Measurements from ENCODE around the gene WFDC10B.
"Not testable (repeated sequence)": the region's sequence is repeated elsewhere in the genome, so short reads cannot be mapped to it uniquely, and the experiment has no call there.

WFDC10B gene

DNA sequence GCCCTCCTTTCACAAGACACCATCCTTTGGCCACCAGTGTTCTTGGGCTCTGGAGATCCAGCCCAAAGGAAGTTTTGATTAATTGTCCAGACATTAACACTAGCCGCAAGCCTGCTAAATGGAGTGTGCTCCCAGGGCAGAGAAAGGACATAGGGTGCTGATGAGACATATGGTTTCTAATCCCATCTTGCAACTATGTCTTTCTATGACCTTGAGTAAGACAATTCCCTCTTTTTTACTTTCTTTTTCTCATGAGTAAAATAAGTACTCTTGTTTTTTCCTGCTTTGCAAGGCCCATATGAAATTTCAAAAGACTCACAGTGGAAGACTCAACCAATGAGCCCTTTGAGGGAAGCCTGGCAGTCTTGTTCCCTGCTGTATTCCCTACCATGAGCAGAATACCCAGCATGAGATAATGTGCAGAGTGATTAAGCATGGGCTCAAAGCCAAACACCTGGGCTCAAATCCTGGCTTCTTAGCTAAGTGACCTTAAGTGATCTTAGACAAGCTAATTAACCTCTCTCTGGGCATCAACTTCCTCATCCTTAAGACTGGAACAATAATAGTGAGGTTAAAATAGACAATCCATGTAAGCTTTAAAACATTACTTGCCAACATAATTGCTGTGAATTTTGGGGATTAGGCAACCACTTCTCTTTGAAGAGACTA is at the start of gene WFDC10B:
TSS of gene WFDC10B (minus strand) at position 51 of the 669 bp plus-strand sequence. CDS start 19,027 bp downstream, outside the sequence.
- no peak for DNase-seq (ENCODE audit: low read depth in 2 of 2)

GRCh38 chr20:45752746-45753145 is 47.9 kb upstream of the WFDC10B start:
- peak in 1 of 2 donors; percentile 11 for DNase-seq (ENCODE audit: low read depth in 2 of 2)

DNA sequence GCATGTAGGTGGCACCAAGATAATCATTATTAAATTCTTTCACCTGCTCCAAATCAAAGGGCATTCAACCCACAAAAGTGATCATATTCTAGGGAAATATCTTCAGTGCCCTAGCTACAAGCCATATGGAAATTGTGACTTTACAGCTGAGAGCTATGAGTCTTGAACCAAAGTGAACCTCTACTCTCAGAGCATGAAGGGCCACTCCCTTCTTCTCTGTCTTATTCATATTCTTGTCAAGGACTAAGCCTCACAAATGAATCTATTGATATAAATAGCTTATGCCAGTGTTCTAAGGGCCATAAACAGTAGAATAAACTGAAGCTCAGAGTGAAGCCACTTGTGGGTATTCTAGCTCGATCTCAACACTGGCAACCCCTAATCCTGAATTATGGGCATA is 46.9 kb upstream of the WFDC10B start:
- DNase-seq (ENCODE audit: low read depth in 2 of 2): no peak

DNA sequence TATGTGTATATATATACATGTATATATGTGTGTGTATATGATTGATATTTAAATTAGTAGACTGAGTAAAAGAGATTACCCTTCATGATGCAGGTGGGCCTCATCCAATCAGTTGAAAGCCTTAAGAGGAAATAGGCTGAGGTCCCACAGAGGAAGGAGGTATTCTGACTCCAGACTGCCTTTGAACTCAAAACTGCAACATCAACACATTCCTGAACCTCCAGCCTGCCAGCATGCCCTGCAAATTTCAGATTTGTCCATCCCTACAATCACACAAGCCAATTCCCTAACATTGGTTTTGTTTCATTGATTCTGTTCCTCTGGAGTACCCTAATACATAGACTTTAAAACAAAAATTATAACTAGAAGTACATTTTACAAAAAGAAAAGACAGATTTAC is 40.2 kb upstream of the WFDC10B start:
- DNase-seq (ENCODE audit: low read depth in 2 of 2): no peak

DNA sequence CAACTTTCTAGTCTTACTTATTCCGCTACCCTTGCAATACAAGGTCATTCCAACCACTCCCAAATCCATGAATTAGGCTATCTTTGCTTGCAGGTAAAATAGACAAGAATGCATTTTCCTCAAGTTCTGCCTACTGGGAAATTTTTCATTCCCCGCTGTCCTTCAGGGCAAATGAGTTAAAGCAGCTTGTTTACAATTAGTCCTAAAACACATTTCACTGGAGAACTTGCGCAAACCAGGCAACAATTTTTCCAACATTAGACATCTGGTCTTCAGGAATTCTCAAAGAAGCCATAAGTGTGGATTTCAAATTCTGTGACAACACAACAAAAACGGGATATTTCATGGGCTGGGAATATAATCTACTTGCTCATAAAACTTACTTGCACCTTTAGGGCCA is 37.8 kb upstream of the WFDC10B start:
- no peak for DNase-seq (ENCODE audit: low read depth in 2 of 2)

GRCh38 chr20:45735988-45736387 is 31.2 kb upstream of the WFDC10B start:
- no peak for DNase-seq (ENCODE audit: low read depth in 2 of 2)

DNA sequence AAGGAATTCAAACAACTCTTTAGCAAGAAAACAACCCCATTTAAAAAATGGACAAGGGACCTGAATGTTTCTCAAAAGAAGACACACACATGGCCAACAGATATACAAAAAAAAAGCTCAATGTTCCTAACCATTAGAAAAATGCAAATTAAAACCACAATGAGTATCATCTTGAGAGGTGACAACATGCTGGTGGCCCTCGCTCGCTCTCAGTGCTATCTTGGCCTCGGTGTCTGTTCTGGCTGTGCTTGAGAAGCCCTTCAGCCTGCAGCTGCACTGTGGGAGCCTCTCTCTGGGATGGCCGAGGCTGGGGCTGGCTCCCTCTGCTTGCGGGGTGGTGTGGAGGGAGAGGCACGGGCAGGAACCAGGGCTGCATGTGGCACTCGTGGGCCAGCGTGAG is 30.7 kb upstream of the WFDC10B start:
- DNase-seq (ENCODE audit: low read depth in 2 of 2): no peak

- DNase-seq (ENCODE audit: low read depth in 2 of 2): no peak
These were observed 27.4 kb upstream of the WFDC10B start for GRCh38 chr20:45732199-45732598.

DNA sequence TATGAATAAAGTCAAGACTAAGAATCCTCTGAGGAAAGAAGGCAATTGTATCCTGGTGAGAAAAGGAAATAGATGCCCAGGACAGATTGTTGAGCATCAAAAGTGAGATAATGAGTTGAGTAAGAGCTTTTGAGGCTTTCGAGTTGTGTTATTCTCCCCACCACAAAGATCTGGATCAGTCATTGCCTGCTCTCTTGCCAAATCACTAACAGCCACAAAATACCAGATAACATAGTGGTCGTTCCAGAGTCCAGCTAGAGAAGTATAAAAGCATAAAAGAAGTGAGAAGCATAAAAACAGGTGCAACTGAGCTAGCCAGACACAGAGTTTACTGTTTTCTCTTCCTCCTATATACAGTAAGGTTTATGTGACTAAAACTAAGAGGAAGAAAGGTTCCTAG is 22.2 kb upstream of the WFDC10B start:
- no peak for DNase-seq (ENCODE audit: low read depth in 2 of 2)

- no peak for DNase-seq (ENCODE audit: low read depth in 2 of 2)
These were observed 20.3 kb upstream of the WFDC10B start for GRCh38 chr20:45725134-45725533.

DNA sequence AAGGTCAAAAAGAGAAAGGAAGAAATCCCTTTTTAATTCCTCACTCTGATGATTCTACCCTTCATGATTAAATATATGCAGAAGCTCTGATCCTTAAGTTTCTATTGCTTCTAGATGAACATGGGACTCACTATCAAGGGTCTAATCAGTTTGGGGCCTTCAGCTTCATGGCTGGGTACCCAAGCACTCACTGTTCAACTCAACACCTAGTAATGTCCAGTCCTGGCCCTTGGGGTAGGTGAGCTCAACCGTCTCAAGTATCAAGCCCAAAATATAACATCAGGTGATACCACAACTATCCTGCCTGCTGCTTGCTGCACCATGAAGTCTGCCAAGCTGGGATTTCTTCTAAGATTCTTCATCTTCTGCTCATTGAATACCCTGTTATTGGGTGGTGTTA is 17.2 kb upstream of the WFDC10B start, which contains the start of gene SPINT4:
TSS of gene SPINT4 (plus strand) at position 301 of the 400 bp plus-strand sequence. CDS start at position 322, 21 bp downstream.
- no peak for DNase-seq (ENCODE audit: low read depth in 2 of 2)

- DNase-seq (ENCODE audit: low read depth in 2 of 2): not testable (repeated sequence)
These were observed 11.4 kb upstream of the WFDC10B start for GRCh38 chr20:45716141-45716688.

GRCh38 chr20:45701873-45702272 is 2.9 kb downstream of the WFDC10B start, which contains the start of gene WFDC13:
TSS of gene WFDC13 (plus strand) at chr20:45702038. CDS start at chr20:45702124, 86 bp downstream.
- DNase-seq (ENCODE audit: low read depth in 2 of 2): no peak

DNA sequence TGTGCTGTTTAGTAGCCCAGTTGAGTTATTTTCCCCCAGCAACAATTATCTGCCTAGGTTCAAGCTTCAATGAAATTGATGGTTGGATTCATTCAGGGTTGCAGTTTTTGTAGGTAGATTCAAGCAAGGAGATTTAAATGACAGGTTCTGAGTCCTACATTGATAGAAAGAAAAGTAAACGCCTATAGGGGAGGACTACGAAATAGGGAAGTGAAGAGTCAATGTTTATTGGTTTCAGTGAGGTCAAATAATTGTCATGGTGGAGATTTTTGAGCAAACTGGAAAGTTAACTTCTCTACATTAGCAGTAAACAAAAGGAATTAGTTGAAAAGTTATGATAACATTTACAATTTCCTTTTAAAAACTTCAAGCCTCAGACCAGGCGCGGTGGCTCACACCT is 3.7 kb downstream of the WFDC10B start:
- DNase-seq (ENCODE audit: low read depth in 2 of 2): no peak

DNA sequence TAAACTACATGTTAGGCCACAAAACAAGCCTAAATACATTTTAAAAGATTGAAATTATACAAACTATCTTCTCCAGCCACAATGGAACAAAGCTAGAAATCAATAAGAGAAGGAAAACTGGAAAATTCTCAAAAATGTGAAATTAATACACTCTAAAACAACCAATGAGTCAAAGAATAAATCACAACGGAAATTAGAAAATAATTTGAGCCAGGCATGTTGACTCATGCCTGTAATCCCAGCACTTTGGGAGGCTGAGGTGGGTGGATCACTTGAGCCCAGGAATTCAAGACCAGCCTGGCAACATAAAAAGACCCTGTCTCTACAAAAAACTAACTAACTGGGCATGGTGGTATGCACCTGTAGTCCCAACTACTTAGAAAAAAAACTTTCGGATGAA is 9.3 kb downstream of the WFDC10B start:
- DNase-seq (ENCODE audit: low read depth in 2 of 2): no peak

GRCh38 chr20:45693346-45693745 is 11.5 kb downstream of the WFDC10B start:
- not testable (repeated sequence) for DNase-seq (ENCODE audit: low read depth in 2 of 2)

DNA sequence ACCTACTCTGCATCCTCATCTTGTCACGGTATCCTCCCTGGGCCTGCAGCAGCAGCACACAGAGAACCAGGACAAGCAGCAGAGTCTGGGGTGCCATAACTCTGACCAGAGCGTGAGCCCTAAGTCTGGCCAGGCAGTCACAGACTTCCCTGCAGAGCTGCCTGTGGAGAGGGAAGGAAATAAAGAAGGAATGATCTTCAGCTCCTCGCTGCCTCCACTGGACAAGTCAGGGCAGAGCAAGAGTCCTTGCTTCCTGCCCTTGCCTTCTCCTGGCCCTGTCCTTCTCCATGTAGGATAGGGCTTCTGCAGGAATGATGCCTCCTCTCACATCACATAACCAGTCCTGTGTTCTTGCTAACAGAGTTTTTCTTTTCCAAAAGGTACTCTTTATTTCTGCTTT is 18.9 kb downstream of the WFDC10B start:
- no peak for DNase-seq (ENCODE audit: low read depth in 2 of 2)

DNA sequence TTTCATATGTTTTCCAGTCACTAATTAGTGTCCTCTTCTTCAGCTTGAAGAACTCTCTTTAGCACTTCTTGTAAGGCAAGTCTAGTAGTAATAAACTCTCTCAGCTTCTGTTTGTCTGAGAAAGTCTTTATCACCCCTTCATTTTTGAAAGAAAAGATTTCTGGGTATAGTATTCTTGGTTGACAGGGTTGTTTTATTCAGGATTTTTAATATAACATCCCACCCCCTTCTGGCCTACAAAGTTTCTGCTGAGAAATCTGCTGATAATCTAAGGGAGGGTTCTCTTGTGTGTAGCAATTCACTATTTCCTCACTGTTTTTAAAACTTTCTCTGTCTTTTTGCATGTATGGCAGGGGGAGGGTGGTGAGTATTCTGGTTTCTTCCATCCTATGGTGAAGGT is 25.2 kb downstream of the WFDC10B start:
- no peak for DNase-seq (ENCODE audit: low read depth in 2 of 2)

- no peak for DNase-seq (ENCODE audit: low read depth in 2 of 2)
These were observed 32.1 kb downstream of the WFDC10B start for GRCh38 chr20:45672765-45673164.

- no peak for DNase-seq (ENCODE audit: low read depth in 2 of 2)
These were observed 34.7 kb downstream of the WFDC10B start, which contains the start of gene WFDC11 for GRCh38 chr20:45670139-45670538. TSS of gene WFDC11 (minus strand) at chr20:45670239. CDS start at chr20:45650600, 19,639 bp downstream.

- DNase-seq (ENCODE audit: low read depth in 2 of 2): not testable (repeated sequence)
These were observed 47.8 kb downstream of the WFDC10B start for GRCh38 chr20:45657038-45657437.

GRCh38 chr20:45651726-45652125 is 53.1 kb downstream of the WFDC10B start:
- DNase-seq (ENCODE audit: low read depth in 2 of 2): not testable (repeated sequence)

GRCh38 chr20:45649312-45649863 is 55.4 kb downstream of the WFDC10B start:
- no peak for DNase-seq (ENCODE audit: low read depth in 2 of 2)
